Muscle layer of duodenum (tissue), 2 donors: ENCODE results near the gene COL23A1.

Experiments used
- H3K27ac ChIP-seq: one replicate; pipeline ENCODE4 v1.7.0; 2013; ENCODE audit warnings: mild to moderate bottlenecking, low read length
- H3K27me3 ChIP-seq: one replicate; pipeline ENCODE4 v1.7.0; 2013; ENCODE audit warnings: low read depth, mild to moderate bottlenecking, control low read depth, low read length
- H3K36me3 ChIP-seq, 2 donors: one replicate each; pipeline ENCODE4 v1.7.0; 2013; ENCODE audit warnings: low read length in 2 of 2, control low read depth in 1 of 2, mild to moderate bottlenecking in 1 of 2; ENCODE audit not compliant: insufficient read depth in 2 of 2, control insufficient read depth in 1 of 2
- H3K4me1 ChIP-seq, 2 donors: one replicate each; pipeline ENCODE4 v1.7.0; 2013; ENCODE audit warnings: low read length in 2 of 2, mild to moderate bottlenecking in 2 of 2, control low read depth in 1 of 2, moderate library complexity in 1 of 2; ENCODE audit not compliant: insufficient read depth in 2 of 2, control insufficient read depth in 1 of 2
- H3K4me3 ChIP-seq, 2 donors: one replicate each; pipeline ENCODE4 v1.7.0; 2013; ENCODE audit warnings: low read length in 2 of 2, low read depth in 1 of 2, mild to moderate bottlenecking in 1 of 2
- H3K9me3 ChIP-seq, 2 donors: one replicate each; pipeline ENCODE4 v1.7.0; 2013; ENCODE audit warnings: low read length in 2 of 2, control low read depth in 1 of 2, mild to moderate bottlenecking in 1 of 2; ENCODE audit not compliant: control insufficient read depth in 1 of 2
- donor health status: healthy.

COL23A1 gene

GRCh38 chr5:178208540-178209227, 381.5 kb downstream of the COL23A1 start:
- Histone ChIP-seq H3K4me1 (peaks cover 22 to 25% of the 10 kb centered on the region in 2 donors), H3K9me3 (no peaks in the 10 kb centered on the region), H3K27me3 (no peaks in the 10 kb centered on the region), H3K27ac (peak overlapping the region; percentile 81), H3K36me3 (peaks cover 71 to 75% of the 10 kb centered on the region in 2 donors), H3K4me3 (no peak overlapping the region)

GRCh38 chr5:178207917-178208280, 382.3 kb downstream of the COL23A1 start:
- Histone ChIP-seq H3K36me3 (peaks cover 63 to 67% of the 10 kb centered on the region in 2 donors), H3K27ac (peak overlapping the region; percentile 81), H3K4me3 (no peak overlapping the region), H3K9me3 (no peaks in the 10 kb centered on the region), H3K27me3 (no peaks in the 10 kb centered on the region), H3K4me1 (peaks cover 22 to 25% of the 10 kb centered on the region in 2 donors)

GRCh38 chr5:178207183-178207916, 382.8 kb downstream of the COL23A1 start:
- no peaks in the 10 kb centered on the region for H3K27me3 ChIP-seq
- peaks cover 58 to 61% of the 10 kb centered on the region in 2 donors for H3K36me3 ChIP-seq
- no peaks in the 10 kb centered on the region for H3K9me3 ChIP-seq
- peaks cover 22 to 25% of the 10 kb centered on the region in 2 donors for H3K4me1 ChIP-seq
- peak overlapping the region; percentile 81 for H3K27ac ChIP-seq
- peak overlapping the region; percentile 96 to 97 for H3K4me3 ChIP-seq

- peak overlapping the region; percentile 96 to 97 for H3K4me3 ChIP-seq
- H3K4me1 ChIP-seq, result peaks cover 22 to 25% of the 10 kb centered on the region in 2 donors
These were observed 383.8 kb downstream of the COL23A1 start for GRCh38 chr5:178206166-178207101.

GRCh38 chr5:178205749-178206047, 384.5 kb downstream of the COL23A1 start:
- Histone ChIP-seq H3K36me3 (peaks cover 41 to 47% of the 10 kb centered on the region in 2 donors), H3K27me3 (no peaks in the 10 kb centered on the region), H3K4me3 (peak overlapping the region; percentile 96 to 97), H3K27ac (peak overlapping the region; percentile 81), H3K4me1 (peaks cover 22 to 25% of the 10 kb centered on the region in 2 donors), H3K9me3 (no peaks in the 10 kb centered on the region)

More at GRCh38 chr5:178206166-178207101, 383.8 kb downstream of the COL23A1 start:
- Histone ChIP-seq H3K9me3 (no peaks in the 10 kb centered on the region), H3K27ac (peak overlapping the region; percentile 81), H3K36me3 (peaks cover 49 to 52% of the 10 kb centered on the region in 2 donors), H3K27me3 (no peaks in the 10 kb centered on the region)

- H3K27ac ChIP-seq, result peak overlapping the region; percentile 81
- H3K36me3 ChIP-seq, result peaks cover 36 to 42% of the 10 kb centered on the region in 2 donors
- H3K9me3 ChIP-seq, result no peaks in the 10 kb centered on the region
- no peaks in the 10 kb centered on the region for H3K27me3 ChIP-seq
- H3K4me1 ChIP-seq, result peaks cover 22 to 25% of the 10 kb centered on the region in 2 donors
- peak overlapping the region; percentile 96 to 97 for H3K4me3 ChIP-seq
These were observed 385.1 kb downstream of the COL23A1 start for GRCh38 chr5:178204935-178205748.

GRCh38 chr5:178204182-178204934, 385.8 kb downstream of the COL23A1 start, which contains the start of gene HNRNPAB:
HNRNPAB (plus strand) TSS chr5:178204533; CDS start chr5:178204838, 305 bp downstream.
- H3K36me3 ChIP-seq, result peaks cover 28 to 34% of the 10 kb centered on the region in 2 donors
- H3K27ac ChIP-seq, result peak within 1 kb of the TSS; percentile 81
- no peaks in the 10 kb centered on the region for H3K27me3 ChIP-seq
- peaks cover 22 to 25% of the 10 kb centered on the region in 2 donors for H3K4me1 ChIP-seq
- H3K4me3 ChIP-seq, result peak within 1 kb of the TSS; percentile 96 to 97
- no peaks in the 10 kb centered on the region for H3K9me3 ChIP-seq

- no peak overlapping the region for H3K27ac ChIP-seq
These were observed 386.5 kb downstream of the COL23A1 start for GRCh38 chr5:178203670-178204181.

GRCh38 chr5:178202541-178202940, 387.7 kb downstream of the COL23A1 start:
- no peak overlapping the region for H3K27ac ChIP-seq
- H3K9me3 ChIP-seq, result no peaks in the 10 kb centered on the region
- H3K36me3 ChIP-seq, result peaks cover 10 to 16% of the 10 kb centered on the region in 2 donors
- H3K27me3 ChIP-seq, result no peaks in the 10 kb centered on the region
- H3K4me1 ChIP-seq, result peaks cover 15 to 22% of the 10 kb centered on the region in 2 donors
- no peak overlapping the region for H3K4me3 ChIP-seq

More at GRCh38 chr5:178203670-178204181, 386.5 kb downstream of the COL23A1 start:
- Histone ChIP-seq H3K27me3 (no peaks in the 10 kb centered on the region), H3K4me1 (peaks cover 22% of the 10 kb centered on the region in 2 donors), H3K36me3 (peaks cover 22 to 27% of the 10 kb centered on the region in 2 donors), H3K9me3 (no peaks in the 10 kb centered on the region), H3K4me3 (peak overlapping the region; percentile 79 to 96)

GRCh38 chr5:178201927-178202235, 388.3 kb downstream of the COL23A1 start:
- peaks cover 11 to 15% of the 10 kb centered on the region in 2 donors for H3K4me1 ChIP-seq
- H3K36me3 ChIP-seq, result peaks cover 4 to 9% of the 10 kb centered on the region in 2 donors
- H3K9me3 ChIP-seq, result no peaks in the 10 kb centered on the region
- no peak overlapping the region for H3K4me3 ChIP-seq
- H3K27me3 ChIP-seq, result no peaks in the 10 kb centered on the region
- no peak overlapping the region for H3K27ac ChIP-seq
